ENCODE measurements around the gene FAM228A. TPM values are rescaled to one million over a fixed set of nuclear protein-coding genes. Genes with fewer than 3 reads are reported as not detected.

Gene FAM228A
- total RNA-seq, 2 donors from 2014 or later, result 0.14 to 0.60 TPM

Other genes with a start within 250 kb of the FAM228A start
- 10 to 100 TPM; 26.1 to 26.6 TPM for gene ATAD2B, start 247.9 kb upstream of the FAM228A start, total RNA-seq
- gene UBXN2A, start 234.6 kb upstream of the FAM228A start, total RNA-seq, result 10 to 100 TPM; 14.3 to 16.4 TPM
- gene MFSD2B, start 165.0 kb upstream of the FAM228A start, total RNA-seq, result under 1 TPM; 0.24 to 0.35 TPM
- 10 to 100 TPM; 14.9 to 17.7 TPM for gene WDCP, start 127.7 kb upstream of the FAM228A start, total RNA-seq
- gene FKBP1B, start 125.3 kb upstream of the FAM228A start, total RNA-seq, result 1 to 10 TPM; 2.2 to 4.2 TPM
- gene SF3B6, start 98.7 kb upstream of the FAM228A start, total RNA-seq, result 100 to 1,000 TPM; 110 to 115 TPM
- gene TP53I3, start 90.2 kb upstream of the FAM228A start, total RNA-seq, result 1 to 10 TPM; 1.8 to 4.0 TPM
- under 1 TPM; 0.29 to 0.72 TPM for gene PFN4, start 51.7 kb upstream of the FAM228A start, total RNA-seq
- 10 to 100 TPM; 18.0 to 18.7 TPM for gene FAM228B, start 51.6 kb upstream of the FAM228A start, total RNA-seq
- gene ITSN2, start 185.5 kb downstream of the FAM228A start, total RNA-seq, result 10 to 100 TPM; 63.4 to 72.4 TPM